SK-N-SH treated with all-trans-retinoic acid at 6 μM for 48 hours (cell line): ENCODE results near the gene CFAP74.

ENCODE experiments used
- ATAC-seq: fragments of 200-7000 bp; cut with Tn5 transposase; 3 replicates; pipeline ENCODE4 v1.9.1; 2020; ENCODE audit warnings: mild to moderate bottlenecking, moderate library complexity
- BACH2 ChIP-seq: fragments of 250-450 bp; sonication (Bioruptor Pico); IDR thresholded peaks from 2 replicates; pipeline ENCODE4 v1.9.0; 2021; ENCODE audit warnings: mild to moderate bottlenecking, borderline replicate concordance
- CREB5 ChIP-seq: fragments of 250-450 bp; sonication (Bioruptor Pico); IDR thresholded peaks from 2 replicates; pipeline ENCODE4 v1.5.1; 2020; ENCODE audit warnings: low read depth, mild to moderate bottlenecking, moderate library complexity
- CSDC2 ChIP-seq: fragments of 250-450 bp; sonication (Bioruptor Pico); IDR thresholded peaks from 2 replicates; pipeline ENCODE4 v1.5.0; 2020; ENCODE audit warnings: mild to moderate bottlenecking, moderate library complexity
- CSRNP3 ChIP-seq: fragments of 250-450 bp; sonication (Bioruptor Pico); IDR thresholded peaks from 2 replicates; pipeline ENCODE4 v1.5.1; 2021; ENCODE audit warnings: mild to moderate bottlenecking, moderate library complexity
- ESRRG ChIP-seq: fragments of 250-450 bp; sonication (Bioruptor Pico); IDR thresholded peaks from 2 replicates; pipeline ENCODE4 v1.6.1; 2021; ENCODE audit warnings: mild to moderate bottlenecking
- GLIS3 ChIP-seq: fragments of 250-450 bp; sonication (Bioruptor Pico); IDR thresholded peaks from 2 replicates; pipeline ENCODE4 v1.5.0; 2020; ENCODE audit warnings: mild to moderate bottlenecking, moderate library complexity
- ISL1 ChIP-seq: fragments of 250-450 bp; sonication (Bioruptor Pico); IDR thresholded peaks from 2 replicates; pipeline ENCODE4 v2.1.2; 2022; ENCODE audit warnings: mild to moderate bottlenecking, moderate library complexity
- OSR1 ChIP-seq: fragments of 250-450 bp; sonication (Bioruptor Pico); IDR thresholded peaks from 2 replicates; pipeline ENCODE4 v1.8.0; 2022; ENCODE audit warnings: moderate library complexity, mild to moderate bottlenecking, inconsistent platforms
- PATZ1 ChIP-seq: fragments of 250-450 bp; sonication (Bioruptor Pico); IDR thresholded peaks from 2 replicates; pipeline ENCODE4 v1.8.0; 2020; ENCODE audit warnings: mild to moderate bottlenecking, moderate library complexity, borderline replicate concordance
- RARB ChIP-seq: fragments of 250-450 bp; sonication (Bioruptor Pico); IDR thresholded peaks from 2 replicates; pipeline ENCODE4 v1.8.0; 2021; ENCODE audit warnings: mild to moderate bottlenecking, moderate library complexity
- SNAI2 ChIP-seq: fragments of 250-450 bp; sonication (Bioruptor Pico); IDR thresholded peaks from 2 replicates; pipeline ENCODE4 v1.5.0; 2020; ENCODE audit warnings: mild to moderate bottlenecking, moderate library complexity
- TSHZ2 ChIP-seq: fragments of 250-450 bp; sonication (Bioruptor Pico); IDR thresholded peaks from 2 replicates; pipeline ENCODE4 v1.5.0; 2020; ENCODE audit warnings: mild to moderate bottlenecking, moderate library complexity
- ZC3H10 ChIP-seq: fragments of 250-450 bp; sonication (Bioruptor Pico); IDR thresholded peaks from 2 replicates; pipeline ENCODE4 v1.5.1; 2021; ENCODE audit warnings: mild to moderate bottlenecking, moderate library complexity
- ZFP30 ChIP-seq: fragments of 450-650 bp; formaldehyde crosslinking; IDR thresholded peaks from 2 replicates; pipeline ENCODE4 v1.5.0; 2022; ENCODE audit warnings: mild to moderate bottlenecking, moderate library complexity
- ZNF565 ChIP-seq: fragments of 450-650 bp; formaldehyde crosslinking; conservative IDR thresholded peaks from 2 replicates; pipeline ENCODE4 v1.5.0; 2020; ENCODE audit warnings: low read depth, mild to moderate bottlenecking, moderate library complexity
- ZNF70 ChIP-seq: fragments of 450-650 bp; formaldehyde crosslinking; IDR thresholded peaks from 2 replicates; pipeline ENCODE4 v1.5.0; 2020; ENCODE audit warnings: mild to moderate bottlenecking, moderate library complexity
- ZNF8 ChIP-seq: fragments of 450-650 bp; formaldehyde crosslinking; IDR thresholded peaks from 2 replicates; pipeline ENCODE4 v1.5.0; 2020; ENCODE audit warnings: mild to moderate bottlenecking, moderate library complexity

CFAP74 gene

DNA sequence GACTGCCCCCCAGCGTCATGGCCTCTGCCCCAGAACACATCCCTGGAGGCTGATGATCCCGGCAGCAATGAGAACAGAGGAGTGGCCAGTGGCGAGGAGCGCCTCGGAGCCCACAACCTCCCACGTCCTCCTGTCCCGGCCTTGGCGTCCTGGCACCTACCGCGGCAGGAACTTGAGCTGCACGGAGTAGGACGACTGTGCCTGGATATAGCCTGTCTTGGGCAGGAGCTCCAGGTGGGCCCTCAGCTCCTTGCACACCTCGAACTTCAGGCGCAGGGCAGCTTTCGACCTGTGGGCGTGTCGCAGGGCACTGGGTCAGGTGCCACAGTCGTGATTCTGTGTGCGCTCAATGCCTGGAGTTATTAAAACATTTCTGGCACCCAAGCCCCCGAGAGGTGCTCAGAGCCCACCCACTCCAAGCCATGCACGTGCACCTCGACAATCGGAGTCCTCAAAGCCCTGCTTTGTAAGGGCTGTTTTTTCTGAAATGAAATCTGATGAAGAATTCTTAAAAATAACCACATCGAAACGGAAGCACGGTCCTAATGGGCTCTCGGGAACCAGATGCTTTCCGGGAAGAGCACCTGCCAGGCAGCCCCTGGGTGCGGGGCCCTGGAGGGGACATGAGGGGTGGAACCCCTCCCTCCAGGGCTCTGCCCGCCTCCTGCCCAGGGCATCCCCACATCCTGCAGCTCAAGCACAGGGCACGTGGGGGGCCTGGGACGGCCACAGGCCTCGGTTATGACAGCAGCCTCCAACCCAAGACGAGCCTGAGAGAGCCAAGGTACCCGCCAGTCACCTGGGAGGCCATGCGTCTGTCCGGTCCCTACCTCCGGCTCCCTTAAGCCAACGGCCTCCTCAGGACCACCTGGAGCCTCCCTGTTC lies 61.5 kb downstream of the CFAP74 start:
- TF ChIP-seq SNAI2 (CRISPR knock-in tag) (no peak), TSHZ2 (CRISPR knock-in tag) (no peak), ZNF70 (CRISPR knock-in tag) (no peak), ZC3H10 (CRISPR knock-in tag) (no peak), GLIS3 (CRISPR knock-in tag) (no peak), OSR1 (CRISPR knock-in tag) (no peak), ESRRG (no peak), CSRNP3 (CRISPR knock-in tag) (no peak)
- ATAC-seq, result no peak

- no peak for ATAC-seq
- no peak for TF ChIP-seq SNAI2 (CRISPR knock-in tag)
- TF ChIP-seq PATZ1 (CRISPR knock-in tag), result no peak
- TF ChIP-seq ISL1 (CRISPR knock-in tag), result no peak
- no peak for TF ChIP-seq BACH2 (CRISPR knock-in tag)
- no peak for TF ChIP-seq TSHZ2 (CRISPR knock-in tag)
- TF ChIP-seq RARB (CRISPR knock-in tag), result no peak
- no peak for TF ChIP-seq ZNF8 (CRISPR knock-in tag)
- TF ChIP-seq ZFP30 (CRISPR knock-in tag), result no peak
- no peak for TF ChIP-seq ZC3H10 (CRISPR knock-in tag)
- TF ChIP-seq ZNF565 (CRISPR knock-in tag), result no peak
- TF ChIP-seq OSR1 (CRISPR knock-in tag), result no peak
- TF ChIP-seq CSDC2 (CRISPR knock-in tag), result no peak
- no peak for TF ChIP-seq CREB5 (CRISPR knock-in tag)
- TF ChIP-seq GLIS3 (CRISPR knock-in tag), result no peak
- no peak for TF ChIP-seq ZNF70 (CRISPR knock-in tag)
Observed at GRCh38 chr1:1941211-1941841, 62.3 kb downstream of the CFAP74 start.

GRCh38 chr1:1940123-1940425 lies 63.5 kb downstream of the CFAP74 start:
- no peak for ATAC-seq
- TF ChIP-seq GLIS3 (CRISPR knock-in tag) (no peak), OSR1 (CRISPR knock-in tag) (no peak)
